ENCODE data around the gene PTH2R. TPM values are rescaled to one million over a fixed set of nuclear protein-coding genes. Genes with fewer than 3 reads are reported as not detected.
"Not testable (repeated sequence)": the region's sequence is repeated elsewhere in the genome, so short reads cannot be mapped to it uniquely, and the experiment has no call there.

The PTH2R gene
- total and polyA plus RNA-seq, 9 of the 15 experiments (the other 6 are each of a cell fraction or from before 2014, with no cell fraction given) = 2.7 to 8.8 (median 4.2) TPM

GRCh38 chr2:208523069-208523468 lies 116.5 kb downstream of the PTH2R start:
- TF ChIP-seq ZNF316 (IDR thresholded peaks at IDR 0.05) = peak; percentile 63
- ATAC-seq; H3K27ac ChIP-seq (ENCODE audit: extremely low read depth, low read depth, low read length); H2AFZ ChIP-seq (ENCODE audit: low read depth, low read length); H3K9me3 ChIP-seq (replicated peaks; ENCODE audit: control insufficient read depth, insufficient read depth, low read depth, low read length); H4K20me1 ChIP-seq (replicated peaks; ENCODE audit: control insufficient read depth, insufficient read depth, low read length); H3K4me2 ChIP-seq (ENCODE audit: insufficient read depth, low read length); H3K4me1 ChIP-seq (replicated peaks in 1 of 2; ENCODE audit: control insufficient read depth in 2 of 2, insufficient read depth in 2 of 2, low read length in 2 of 2); CTCF ChIA-PET (ENCODE audit: low intra/inter-chr PET ratio); H3K79me2 ChIP-seq (ENCODE audit: control insufficient read depth, insufficient read depth, low read length); intact Hi-C loops (cut with micrococcal nuclease); H3K4me3 ChIP-seq; DNase-seq (ENCODE audit: extremely low read depth in 1 of 4, low spot score in 3 of 4); in situ Hi-C loops (cut with MboI); H3K27me3 ChIP-seq (ENCODE audit: control insufficient read depth in 2 of 2, insufficient read depth in 2 of 2, low read length in 2 of 2); POLR2A ChIA-PET; H3K36me3 ChIP-seq (ENCODE audit: control insufficient read depth, insufficient read depth, low read length); BruUV-seq (replicated peaks); H3K9ac ChIP-seq (ENCODE audit: insufficient read depth in 1 of 2, low read depth in 2 of 2, low read length in 2 of 2); FAIRE-seq; H3K9me1 ChIP-seq (ENCODE audit: control insufficient read depth, insufficient read depth, low read length): not testable (repeated sequence)

DNA sequence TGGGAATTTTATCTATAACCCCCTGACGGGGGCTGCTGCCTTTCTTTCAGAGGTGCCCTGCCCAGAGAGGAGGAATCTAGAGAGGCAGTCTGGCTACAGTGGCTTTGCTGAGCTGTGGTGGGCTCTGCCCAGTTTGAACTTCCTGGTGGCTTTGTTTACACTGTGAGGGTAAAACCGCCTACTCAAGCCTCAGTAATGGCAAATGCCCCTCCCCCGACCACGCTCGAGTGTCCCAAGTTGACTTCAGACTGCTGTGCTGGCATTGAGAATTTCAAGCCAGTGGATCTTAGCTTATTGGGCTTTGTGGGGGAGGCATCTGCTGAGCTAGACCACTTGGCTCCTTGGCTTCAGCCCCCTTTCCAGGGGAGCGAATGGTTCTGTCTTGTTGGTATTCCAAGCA lies 118.6 kb downstream of the PTH2R start:
- H3K36me3 ChIP-seq (ENCODE audit: control insufficient read depth, insufficient read depth, low read length); H3K27me3 ChIP-seq (ENCODE audit: control insufficient read depth in 2 of 2, insufficient read depth in 2 of 2, low read length in 2 of 2); BruUV-seq (replicated peaks); H3K9me1 ChIP-seq (ENCODE audit: control insufficient read depth, insufficient read depth, low read length); H3K4me1 ChIP-seq (replicated peaks in 1 of 2; ENCODE audit: control insufficient read depth in 2 of 2, insufficient read depth in 2 of 2, low read length in 2 of 2); FAIRE-seq; intact Hi-C loops (cut with micrococcal nuclease); POLR2A ChIA-PET; H3K27ac ChIP-seq (ENCODE audit: extremely low read depth, low read depth, low read length); H3K9ac ChIP-seq (ENCODE audit: insufficient read depth in 1 of 2, low read depth in 2 of 2, low read length in 2 of 2); in situ Hi-C loops (cut with MboI); H3K4me2 ChIP-seq (ENCODE audit: insufficient read depth, low read length); H2AFZ ChIP-seq (ENCODE audit: low read depth, low read length); H3K9me3 ChIP-seq (replicated peaks; ENCODE audit: control insufficient read depth, insufficient read depth, low read depth, low read length); H4K20me1 ChIP-seq (replicated peaks; ENCODE audit: control insufficient read depth, insufficient read depth, low read length); H3K4me3 ChIP-seq; H3K79me2 ChIP-seq (ENCODE audit: control insufficient read depth, insufficient read depth, low read length); CTCF ChIA-PET (ENCODE audit: low intra/inter-chr PET ratio); ATAC-seq; DNase-seq (ENCODE audit: extremely low read depth in 1 of 4, low spot score in 3 of 4): not testable (repeated sequence)
- 50% methylated on average over 6 of the region's 6 CpGs for WGBS (ENCODE audit: insufficient coverage, low coverage, missing lambda C conversion rate)
